ENCODE data around the gene B3GALT4. TPM values are rescaled to one million over a fixed set of nuclear protein-coding genes. Genes with fewer than 3 reads are reported as not detected.

The B3GALT4 gene
- 10 to 100 TPM; 17.6 to 31.6 (median 27.1) TPM for total RNA-seq
- polyA plus RNA-seq = 10 to 100 TPM; 11.5 to 17.7 (median 13.5) TPM
- long read RNA-seq, donor 1, transcript B3GALT4-204 (1 exons, 1,694 nt) = major isoform, 11 of 11 reads
- long read RNA-seq, donor 1, partial matches to known transcripts = 0 of 11 reads
- long read RNA-seq, donor 1, other reads (novel, unspliced or antisense) = 0 of 11 reads
- long read RNA-seq, donor 2, partial matches to known transcripts = 0 of 4 reads
- long read RNA-seq, donor 2, other reads (novel, unspliced or antisense) = 0 of 4 reads

- Histone ChIP-seq H3K4me3 (peak within 1 kb of the TSS; percentile 74 to 87 (median 80)), H3K4me1 (peaks cover 65 to 96% (median 84%) of the 10 kb centered on the region in 6 donors), H3K27ac (peak within 1 kb of the TSS; percentile 94 to 99 (median 97)), H3K36me3 (peaks cover 0 to 81% (median 53%) of the 10 kb centered on the region in 6 donors), H3K9me3 (no peaks in the 10 kb centered on the region), H3K27me3 (replicated peaks in 1 of 7) (no peaks in the 10 kb centered on the region)
- WGBS, 5 donors = 0 to 1% (median 1%) methylated on average over 28 to 80 of the region's 80 CpGs
- peak; percentile 96 for DNase-seq
- TF ChIP-seq CTCF (IDR thresholded peaks at IDR 0.05 in 8 of 11, conservative IDR thresholded peaks at IDR 0.05 in 3 of 11) = peak in 9 of 11 experiments; percentile 56 to 79 (median 73)
- TF ChIP-seq POLR2AphosphoS5 (IDR thresholded peaks at IDR 0.05) = peak; percentile 89 to 91 (median 89)
- TF ChIP-seq POLR2A (IDR thresholded peaks at IDR 0.05) = peak in 2 of 3 donors; percentile 18 to 40
- intact Hi-C loops (cut with DNase I; ENCODE audit: low total_unique reads) = no loop called here
Observed at GRCh38 chr6:33276864-33277662, at the start of gene B3GALT4. B3GALT4 (plus strand) TSS chr6:33277123; CDS start chr6:33277420, 297 bp downstream.

GRCh38 chr6:33235221-33235634 is 41.7 kb upstream of the B3GALT4 start:
- DNase-seq = no peak
- H3K27me3 ChIP-seq (replicated peaks in 1 of 7) = peaks cover 0 to 50% (median 0%) of the 10 kb centered on the region in 7 donors
- H3K27ac ChIP-seq = no peak overlapping the region
- no peak overlapping the region for H3K4me3 ChIP-seq
- H3K4me1 ChIP-seq = no peaks in the 10 kb centered on the region
- no peaks in the 10 kb centered on the region for H3K36me3 ChIP-seq
- WGBS, 5 donors = 37 to 48% (median 45%) methylated on average over 6 of the region's 6 CpGs
- no peaks in the 10 kb centered on the region for H3K9me3 ChIP-seq
- intact Hi-C loops (cut with DNase I; ENCODE audit: low total_unique reads) = loop anchor here (10.0 kb wide), 1 partner anchor 230 kb away; the partner anchor contains the start of gene HLA-DOA
- TF ChIP-seq CTCF (IDR thresholded peaks at IDR 0.05 in 8 of 11, conservative IDR thresholded peaks at IDR 0.05 in 3 of 11) = no peak
- TF ChIP-seq POLR2A (IDR thresholded peaks at IDR 0.05) = no peak
- TF ChIP-seq POLR2AphosphoS5 (IDR thresholded peaks at IDR 0.05) = no peak

GRCh38 chr6:33236328-33236727 is 40.6 kb upstream of the B3GALT4 start:
- Histone ChIP-seq H3K27ac (no peak overlapping the region), H3K36me3 (no peaks in the 10 kb centered on the region), H3K9me3 (no peaks in the 10 kb centered on the region), H3K4me1 (no peaks in the 10 kb centered on the region), H3K4me3 (no peak overlapping the region), H3K27me3 (replicated peaks in 1 of 7) (peaks cover 0 to 57% (median 0%) of the 10 kb centered on the region in 7 donors)
- no peak for TF ChIP-seq POLR2A (IDR thresholded peaks at IDR 0.05)
- no peak for TF ChIP-seq CTCF (IDR thresholded peaks at IDR 0.05 in 8 of 11, conservative IDR thresholded peaks at IDR 0.05 in 3 of 11)
- TF ChIP-seq POLR2AphosphoS5 (IDR thresholded peaks at IDR 0.05) = no peak
- no peak for DNase-seq
- intact Hi-C loops (cut with DNase I; ENCODE audit: low total_unique reads) = loop anchor here (10.0 kb wide), 1 partner anchor 232 kb away; the partner anchor contains the start of gene HLA-DOA

- intact Hi-C loops (cut with DNase I; ENCODE audit: low total_unique reads) = loop anchor here (10.0 kb wide), 1 partner anchor 232 kb away; the partner anchor contains the start of gene HLA-DOA
- no peak for DNase-seq
- 85 to 94% (median 88%) methylated on average over 6 of the region's 6 CpGs for WGBS, 5 donors
- no peak overlapping the region for H3K27ac ChIP-seq
- peaks cover 0 to 57% (median 0%) of the 10 kb centered on the region in 7 donors for H3K27me3 ChIP-seq (replicated peaks in 1 of 7)
- no peaks in the 10 kb centered on the region for H3K9me3 ChIP-seq
- no peaks in the 10 kb centered on the region for H3K36me3 ChIP-seq
- no peaks in the 10 kb centered on the region for H3K4me1 ChIP-seq
- H3K4me3 ChIP-seq = no peak overlapping the region
- no peak for TF ChIP-seq POLR2AphosphoS5 (IDR thresholded peaks at IDR 0.05)
Observed at GRCh38 chr6:33236852-33237251, 40.1 kb upstream of the B3GALT4 start.

Measured in spleen (tissue), 13 donors.